GM12891 (cell line): ENCODE measurements around the gene ELMOD3.

ENCODE experiments used
- POLR2A ChIP-seq: IDR thresholded peaks from 2 replicates; pipeline ENCODE4 v1.6.1; 2011; ENCODE audit warnings: low read depth, low read length, control low read depth
- TAF1 ChIP-seq: IDR thresholded peaks from 2 replicates; pipeline ENCODE4 v1.6.1; 2011; ENCODE audit warnings: low read depth, low read length, control low read depth

DNA sequence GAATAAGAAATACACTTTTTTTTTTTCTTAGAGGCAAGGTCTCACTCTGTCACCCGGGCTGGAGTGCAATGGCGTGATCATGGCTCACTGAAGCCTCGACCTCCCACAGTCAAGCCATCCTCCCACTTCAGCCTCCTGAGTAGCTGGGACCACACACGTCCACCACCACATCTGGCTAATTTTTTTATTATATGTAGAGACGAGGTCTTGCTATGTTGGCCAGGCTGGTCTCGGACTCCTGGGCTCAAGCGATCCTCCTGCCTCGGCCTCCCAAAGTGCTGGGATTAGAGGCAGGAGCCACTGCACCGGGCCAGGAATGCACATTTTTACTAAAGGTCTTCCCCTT lies 29.1 kb upstream of the ELMOD3 start:
- TF ChIP-seq POLR2A (no peak), TAF1 (no peak)
